Measurements from ENCODE around the gene BRWD1. TPM values are rescaled to one million over a fixed set of nuclear protein-coding genes. Genes with fewer than 3 reads are reported as not detected.

BRWD1 gene
- total and polyA plus RNA-seq, 2 donors from 2014 or later, result 9.1 to 43.9 TPM

DNA sequence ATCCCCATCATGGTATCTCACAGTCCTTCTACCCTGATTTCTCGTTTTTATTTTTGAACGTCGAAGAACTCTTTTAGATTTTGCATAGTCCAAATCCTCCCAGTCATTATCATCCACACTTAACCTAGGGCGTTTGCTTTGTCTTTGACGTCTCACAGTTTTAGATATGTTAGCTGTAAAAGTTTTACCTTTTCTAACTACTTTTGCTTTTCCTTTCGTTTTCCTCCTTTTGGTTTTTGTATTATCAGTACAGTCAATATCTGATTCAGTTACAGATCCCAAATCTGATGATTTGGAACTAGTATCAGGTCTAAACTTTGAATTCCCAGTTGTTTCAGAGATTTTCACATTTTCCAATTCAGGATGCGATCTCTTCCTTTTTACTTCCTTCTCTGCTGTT lies 117.1 kb downstream of the BRWD1 start:
- Histone ChIP-seq H3K9ac (ENCODE audit: low read length in 3 of 3) (no peak overlapping the region), H3K4me3 (ENCODE audit: low read length in 3 of 3) (no peak overlapping the region), H3K27ac (ENCODE audit: low read depth in 2 of 2, low read length in 2 of 2) (no peak overlapping the region), H3K27me3 (ENCODE audit: control insufficient read depth, insufficient read depth, low read length) (no peaks in the 10 kb centered on the region), H3K9me3 (ENCODE audit: control insufficient read depth in 2 of 3, insufficient read depth in 1 of 3, low read length in 3 of 3) (no peaks in the 10 kb centered on the region), H3K36me3 (ENCODE audit: control insufficient read depth in 2 of 3, insufficient read depth in 3 of 3, low read length in 3 of 3) (peaks cover 14 to 41% (median 25%) of the 10 kb centered on the region in 3 donors), H3K4me1 (ENCODE audit: control insufficient read depth in 2 of 3, insufficient read depth in 2 of 3, low read depth in 1 of 3, low read length in 3 of 3) (no peaks in the 10 kb centered on the region)
- no peak for DNase-seq
- intact Hi-C loops (cut with DNase I), result no loop called here
- FAIRE-seq, result no peak
- TF ChIP-seq, protein P1, sequence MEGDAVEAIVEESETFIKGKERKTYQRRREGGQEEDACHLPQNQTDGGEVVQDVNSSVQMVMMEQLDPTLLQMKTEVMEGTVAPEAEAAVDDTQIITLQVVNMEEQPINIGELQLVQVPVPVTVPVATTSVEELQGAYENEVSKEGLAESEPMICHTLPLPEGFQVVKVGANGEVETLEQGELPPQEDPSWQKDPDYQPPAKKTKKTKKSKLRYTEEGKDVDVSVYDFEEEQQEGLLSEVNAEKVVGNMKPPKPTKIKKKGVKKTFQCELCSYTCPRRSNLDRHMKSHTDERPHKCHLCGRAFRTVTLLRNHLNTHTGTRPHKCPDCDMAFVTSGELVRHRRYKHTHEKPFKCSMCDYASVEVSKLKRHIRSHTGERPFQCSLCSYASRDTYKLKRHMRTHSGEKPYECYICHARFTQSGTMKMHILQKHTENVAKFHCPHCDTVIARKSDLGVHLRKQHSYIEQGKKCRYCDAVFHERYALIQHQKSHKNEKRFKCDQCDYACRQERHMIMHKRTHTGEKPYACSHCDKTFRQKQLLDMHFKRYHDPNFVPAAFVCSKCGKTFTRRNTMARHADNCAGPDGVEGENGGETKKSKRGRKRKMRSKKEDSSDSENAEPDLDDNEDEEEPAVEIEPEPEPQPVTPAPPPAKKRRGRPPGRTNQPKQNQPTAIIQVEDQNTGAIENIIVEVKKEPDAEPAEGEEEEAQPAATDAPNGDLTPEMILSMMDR (IDR thresholded peaks at IDR 0.05; ENCODE audit: borderline replicate concordance, extremely low read depth, insufficient read depth), result no peak

DNA sequence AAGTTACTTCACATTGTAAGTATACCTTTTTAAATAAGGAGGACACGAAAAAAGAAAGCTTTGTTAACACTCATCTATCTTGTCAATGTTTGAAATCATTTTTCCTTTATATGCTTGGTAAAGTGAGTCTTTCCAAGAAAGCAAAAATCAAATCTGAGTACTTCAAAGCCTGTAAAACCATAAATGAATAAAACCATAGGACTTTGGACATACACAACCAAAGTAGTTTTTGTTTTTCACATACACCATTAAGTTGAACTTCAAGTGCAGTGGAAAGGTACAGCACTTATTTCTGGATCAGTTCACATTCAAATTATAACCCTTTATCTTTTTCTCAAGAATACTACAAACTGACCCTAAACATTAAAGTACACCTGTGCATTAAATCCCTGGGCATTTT lies 120.1 kb downstream of the BRWD1 start:
- Histone ChIP-seq H3K9me3 (ENCODE audit: control insufficient read depth in 2 of 3, insufficient read depth in 1 of 3, low read length in 3 of 3) (no peaks in the 10 kb centered on the region), H3K4me3 (ENCODE audit: low read length in 3 of 3) (no peak overlapping the region), H3K36me3 (ENCODE audit: control insufficient read depth in 2 of 3, insufficient read depth in 3 of 3, low read length in 3 of 3) (peaks cover 10 to 18% (median 15%) of the 10 kb centered on the region in 3 donors), H3K27ac (ENCODE audit: low read depth in 2 of 2, low read length in 2 of 2) (no peak overlapping the region), H3K4me1 (ENCODE audit: control insufficient read depth in 2 of 3, insufficient read depth in 2 of 3, low read depth in 1 of 3, low read length in 3 of 3) (no peaks in the 10 kb centered on the region), H3K27me3 (ENCODE audit: control insufficient read depth, insufficient read depth, low read length) (no peaks in the 10 kb centered on the region), H3K9ac (ENCODE audit: low read length in 3 of 3) (no peak overlapping the region)
- no peak for DNase-seq
- no peak for FAIRE-seq
- TF ChIP-seq, protein P1 (IDR thresholded peaks at IDR 0.05; ENCODE audit: borderline replicate concordance, extremely low read depth, insufficient read depth), result no peak
- intact Hi-C loops (cut with DNase I), result no loop called here

DNA sequence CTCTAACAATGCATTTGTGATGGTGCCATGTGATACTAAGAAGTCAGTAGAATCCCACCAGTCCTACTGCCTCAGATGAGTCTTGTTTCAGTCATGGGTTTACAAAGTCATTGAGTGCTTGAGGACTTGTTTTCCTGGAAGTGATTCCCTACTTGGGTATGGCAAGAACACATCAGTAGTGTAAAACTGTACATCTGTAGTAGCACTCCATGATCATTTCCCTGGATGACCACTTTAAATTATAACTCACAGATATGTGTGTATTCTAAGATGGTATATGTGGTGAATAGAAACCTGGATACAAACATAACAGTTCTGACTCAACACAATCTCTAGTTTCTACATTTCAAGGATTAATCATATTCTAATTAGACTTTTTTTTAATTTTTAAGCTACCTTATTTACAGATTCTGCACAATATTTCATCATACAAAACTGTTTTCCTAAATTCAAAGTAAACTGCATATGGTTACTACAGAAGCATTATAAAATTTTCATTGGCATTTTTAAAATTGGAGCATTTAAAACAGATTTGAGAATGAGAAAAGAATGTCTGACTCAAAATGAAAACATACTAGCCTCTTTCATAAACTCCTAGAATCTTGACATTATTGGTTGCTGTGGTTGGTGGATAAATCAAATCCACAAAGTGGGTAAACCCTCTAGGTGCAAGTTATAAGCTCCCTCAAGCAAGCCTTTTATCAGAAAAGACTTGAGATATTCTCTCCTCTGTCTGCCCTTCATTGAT lies 123.4 kb downstream of the BRWD1 start:
- TF ChIP-seq, protein P1 (IDR thresholded peaks at IDR 0.05; ENCODE audit: borderline replicate concordance, extremely low read depth, insufficient read depth), result no peak
- Histone ChIP-seq H3K4me3 (ENCODE audit: low read length in 3 of 3) (no peak overlapping the region), H3K9ac (ENCODE audit: low read length in 3 of 3) (no peak overlapping the region), H3K27ac (ENCODE audit: low read depth in 2 of 2, low read length in 2 of 2) (no peak overlapping the region), H3K9me3 (ENCODE audit: control insufficient read depth in 2 of 3, insufficient read depth in 1 of 3, low read length in 3 of 3) (no peaks in the 10 kb centered on the region), H3K27me3 (ENCODE audit: control insufficient read depth, insufficient read depth, low read length) (no peaks in the 10 kb centered on the region), H3K36me3 (ENCODE audit: control insufficient read depth in 2 of 3, insufficient read depth in 3 of 3, low read length in 3 of 3) (peaks cover 0 to 2% (median 0%) of the 10 kb centered on the region in 3 donors), H3K4me1 (ENCODE audit: control insufficient read depth in 2 of 3, insufficient read depth in 2 of 3, low read depth in 1 of 3, low read length in 3 of 3) (no peaks in the 10 kb centered on the region)
- intact Hi-C loops (cut with DNase I), result no loop called here
- FAIRE-seq, result no peak
- no peak for DNase-seq
